ENCODE results near the gene MOGAT3. TPM values are rescaled to one million over a fixed set of nuclear protein-coding genes. Genes with fewer than 3 reads are reported as not detected.

Gene MOGAT3
- total and polyA plus RNA-seq, 9 of the 15 experiments (the other 6 are each of a cell fraction or from before 2014, with no cell fraction given): 0.07 to 0.17 (median 0.13) TPM; not detected in 6

DNA sequence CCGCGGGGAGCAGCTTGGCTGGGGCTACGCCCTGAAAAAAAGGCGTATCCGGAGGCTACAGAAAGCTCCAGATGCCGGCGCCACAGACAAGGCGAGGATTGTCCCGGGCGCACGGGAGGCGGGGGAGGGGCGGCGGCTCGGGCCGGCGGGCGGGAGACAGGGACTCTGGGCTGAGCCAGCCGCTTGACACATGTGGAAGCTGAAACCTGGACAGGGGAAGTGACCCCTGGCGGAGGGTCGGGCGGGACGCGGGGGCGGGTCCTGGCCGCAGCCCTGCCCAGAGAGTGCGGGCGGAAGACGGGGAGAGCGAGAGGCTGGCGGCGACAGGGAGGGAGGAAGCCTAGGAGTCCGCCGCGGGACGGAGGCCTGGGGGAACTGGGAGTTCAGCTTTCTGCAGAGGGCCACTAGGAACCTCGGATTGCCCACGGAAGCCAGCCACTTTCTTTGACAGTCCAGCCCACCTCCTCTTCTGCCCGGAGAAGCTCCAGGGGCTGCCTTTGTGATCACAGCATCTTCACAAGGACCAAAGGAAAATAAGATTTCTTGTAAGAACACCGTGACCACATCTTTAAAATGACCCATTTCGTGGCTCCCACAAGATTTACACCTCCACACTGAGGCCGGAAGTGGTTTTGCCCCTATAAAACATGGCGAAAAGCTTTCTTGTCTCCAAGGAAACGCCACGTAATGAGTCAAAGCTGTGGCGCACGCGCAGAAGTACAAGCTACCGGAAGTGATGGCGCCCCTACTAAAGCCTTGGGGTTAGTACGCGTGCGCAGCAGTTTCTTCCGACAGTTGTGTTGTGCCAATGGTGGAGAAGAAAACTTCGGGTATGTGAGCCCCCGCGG, 16.8 kb upstream of the MOGAT3 start, which contains the start of the genes PLOD3 and ZNHIT1 (continued):
- TF ChIP-seq, protein P1, sequence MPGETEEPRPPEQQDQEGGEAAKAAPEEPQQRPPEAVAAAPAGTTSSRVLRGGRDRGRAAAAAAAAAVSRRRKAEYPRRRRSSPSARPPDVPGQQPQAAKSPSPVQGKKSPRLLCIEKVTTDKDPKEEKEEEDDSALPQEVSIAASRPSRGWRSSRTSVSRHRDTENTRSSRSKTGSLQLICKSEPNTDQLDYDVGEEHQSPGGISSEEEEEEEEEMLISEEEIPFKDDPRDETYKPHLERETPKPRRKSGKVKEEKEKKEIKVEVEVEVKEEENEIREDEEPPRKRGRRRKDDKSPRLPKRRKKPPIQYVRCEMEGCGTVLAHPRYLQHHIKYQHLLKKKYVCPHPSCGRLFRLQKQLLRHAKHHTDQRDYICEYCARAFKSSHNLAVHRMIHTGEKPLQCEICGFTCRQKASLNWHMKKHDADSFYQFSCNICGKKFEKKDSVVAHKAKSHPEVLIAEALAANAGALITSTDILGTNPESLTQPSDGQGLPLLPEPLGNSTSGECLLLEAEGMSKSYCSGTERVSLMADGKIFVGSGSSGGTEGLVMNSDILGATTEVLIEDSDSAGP (CRISPR knock-in tag; IDR thresholded peaks at IDR 0.05): no peak; the same call in 1 of the 2 replicates
- TF ChIP-seq ZNF76 (CRISPR knock-in tag; IDR thresholded peaks at IDR 0.05; ENCODE audit: borderline replicate concordance) (no peak), ZBTB7A (IDR thresholded peaks at IDR 0.05; ENCODE audit: borderline replicate concordance, control insufficient read depth, low read depth, low read length) (peak; percentile 97)
- TF ChIP-seq, protein P2, sequence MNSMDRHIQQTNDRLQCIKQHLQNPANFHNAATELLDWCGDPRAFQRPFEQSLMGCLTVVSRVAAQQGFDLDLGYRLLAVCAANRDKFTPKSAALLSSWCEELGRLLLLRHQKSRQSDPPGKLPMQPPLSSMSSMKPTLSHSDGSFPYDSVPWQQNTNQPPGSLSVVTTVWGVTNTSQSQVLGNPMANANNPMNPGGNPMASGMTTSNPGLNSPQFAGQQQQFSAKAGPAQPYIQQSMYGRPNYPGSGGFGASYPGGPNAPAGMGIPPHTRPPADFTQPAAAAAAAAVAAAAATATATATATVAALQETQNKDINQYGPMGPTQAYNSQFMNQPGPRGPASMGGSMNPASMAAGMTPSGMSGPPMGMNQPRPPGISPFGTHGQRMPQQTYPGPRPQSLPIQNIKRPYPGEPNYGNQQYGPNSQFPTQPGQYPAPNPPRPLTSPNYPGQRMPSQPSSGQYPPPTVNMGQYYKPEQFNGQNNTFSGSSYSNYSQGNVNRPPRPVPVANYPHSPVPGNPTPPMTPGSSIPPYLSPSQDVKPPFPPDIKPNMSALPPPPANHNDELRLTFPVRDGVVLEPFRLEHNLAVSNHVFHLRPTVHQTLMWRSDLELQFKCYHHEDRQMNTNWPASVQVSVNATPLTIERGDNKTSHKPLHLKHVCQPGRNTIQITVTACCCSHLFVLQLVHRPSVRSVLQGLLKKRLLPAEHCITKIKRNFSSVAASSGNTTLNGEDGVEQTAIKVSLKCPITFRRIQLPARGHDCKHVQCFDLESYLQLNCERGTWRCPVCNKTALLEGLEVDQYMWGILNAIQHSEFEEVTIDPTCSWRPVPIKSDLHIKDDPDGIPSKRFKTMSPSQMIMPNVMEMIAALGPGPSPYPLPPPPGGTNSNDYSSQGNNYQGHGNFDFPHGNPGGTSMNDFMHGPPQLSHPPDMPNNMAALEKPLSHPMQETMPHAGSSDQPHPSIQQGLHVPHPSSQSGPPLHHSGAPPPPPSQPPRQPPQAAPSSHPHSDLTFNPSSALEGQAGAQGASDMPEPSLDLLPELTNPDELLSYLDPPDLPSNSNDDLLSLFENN (IDR thresholded peaks at IDR 0.05; ENCODE audit: low read depth in 2 of 2, low read length in 2 of 2): no peak
- TF ChIP-seq, protein P3, sequence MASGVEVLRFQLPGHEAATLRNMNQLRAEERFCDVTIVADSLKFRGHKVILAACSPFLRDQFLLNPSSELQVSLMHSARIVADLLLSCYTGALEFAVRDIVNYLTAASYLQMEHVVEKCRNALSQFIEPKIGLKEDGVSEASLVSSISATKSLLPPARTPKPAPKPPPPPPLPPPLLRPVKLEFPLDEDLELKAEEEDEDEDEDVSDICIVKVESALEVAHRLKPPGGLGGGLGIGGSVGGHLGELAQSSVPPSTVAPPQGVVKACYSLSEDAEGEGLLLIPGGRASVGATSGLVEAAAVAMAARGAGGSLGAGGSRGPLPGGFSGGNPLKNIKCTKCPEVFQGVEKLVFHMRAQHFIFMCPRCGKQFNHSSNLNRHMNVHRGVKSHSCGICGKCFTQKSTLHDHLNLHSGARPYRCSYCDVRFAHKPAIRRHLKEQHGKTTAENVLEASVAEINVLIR (CRISPR knock-in tag; IDR thresholded peaks at IDR 0.05): peak; percentile 56; the same call in 1 of the 2 replicates
- TF ChIP-seq, protein P4, sequence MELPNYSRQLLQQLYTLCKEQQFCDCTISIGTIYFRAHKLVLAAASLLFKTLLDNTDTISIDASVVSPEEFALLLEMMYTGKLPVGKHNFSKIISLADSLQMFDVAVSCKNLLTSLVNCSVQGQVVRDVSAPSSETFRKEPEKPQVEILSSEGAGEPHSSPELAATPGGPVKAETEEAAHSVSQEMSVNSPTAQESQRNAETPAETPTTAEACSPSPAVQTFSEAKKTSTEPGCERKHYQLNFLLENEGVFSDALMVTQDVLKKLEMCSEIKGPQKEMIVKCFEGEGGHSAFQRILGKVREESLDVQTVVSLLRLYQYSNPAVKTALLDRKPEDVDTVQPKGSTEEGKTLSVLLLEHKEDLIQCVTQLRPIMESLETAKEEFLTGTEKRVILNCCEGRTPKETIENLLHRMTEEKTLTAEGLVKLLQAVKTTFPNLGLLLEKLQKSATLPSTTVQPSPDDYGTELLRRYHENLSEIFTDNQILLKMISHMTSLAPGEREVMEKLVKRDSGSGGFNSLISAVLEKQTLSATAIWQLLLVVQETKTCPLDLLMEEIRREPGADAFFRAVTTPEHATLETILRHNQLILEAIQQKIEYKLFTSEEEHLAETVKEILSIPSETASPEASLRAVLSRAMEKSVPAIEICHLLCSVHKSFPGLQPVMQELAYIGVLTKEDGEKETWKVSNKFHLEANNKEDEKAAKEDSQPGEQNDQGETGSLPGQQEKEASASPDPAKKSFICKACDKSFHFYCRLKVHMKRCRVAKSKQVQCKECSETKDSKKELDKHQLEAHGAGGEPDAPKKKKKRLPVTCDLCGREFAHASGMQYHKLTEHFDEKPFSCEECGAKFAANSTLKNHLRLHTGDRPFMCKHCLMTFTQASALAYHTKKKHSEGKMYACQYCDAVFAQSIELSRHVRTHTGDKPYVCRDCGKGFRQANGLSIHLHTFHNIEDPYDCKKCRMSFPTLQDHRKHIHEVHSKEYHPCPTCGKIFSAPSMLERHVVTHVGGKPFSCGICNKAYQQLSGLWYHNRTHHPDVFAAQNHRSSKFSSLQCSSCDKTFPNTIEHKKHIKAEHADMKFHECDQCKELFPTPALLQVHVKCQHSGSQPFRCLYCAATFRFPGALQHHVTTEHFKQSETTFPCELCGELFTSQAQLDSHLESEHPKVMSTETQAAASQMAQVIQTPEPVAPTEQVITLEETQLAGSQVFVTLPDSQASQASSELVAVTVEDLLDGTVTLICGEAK (IDR thresholded peaks at IDR 0.05): peak; percentile 97
- TF ChIP-seq, protein P4 (CRISPR knock-in tag; IDR thresholded peaks at IDR 0.05): no peak

Measured in K562 (cell line).